K562 (cell line): ENCODE results near the gene MAD2L1BP. TPM values are rescaled to one million over a fixed set of nuclear protein-coding genes. Genes with fewer than 3 reads are reported as not detected.

Source experiments
- ATAC-seq: fragments of 200-7000 bp; cut with Tn5 transposase; 3 replicates; pipeline ENCODE4 v1.9.1; 2020; ENCODE audit warnings: moderate library complexity
- BruUV-seq: library from RNA; stranded (reverse); fragments of 400-500 nt; replicated peaks from 2 replicates; lab custom pipeline; 2021; lab: Mats Ljungman, UMichigan
- CTCF ChIA-PET: fragments of 300-600 bp; formaldehyde crosslinking; extraction: SDS; loops from one replicate; lab custom pipeline; 2021; ENCODE audit warnings: low intra/inter-chr PET ratio; lab: Yijun Ruan, JAX
- POLR2A ChIA-PET: fragments of 300-600, 350-650 bp; sonication (Branson Sonifier 250); formaldehyde crosslinking; extraction: SDS; loops from one replicate; lab custom pipeline; 2021; ENCODE audit warnings: antibody characterized with exemption, inconsistent platforms; lab: Yijun Ruan, JAX
- DNase-seq, 4 experiments: peaks; one replicate each; pipeline versions ENCODE4 v3.0.0 to v3.0.0-alpha.2; 2011 to 2018; ENCODE audit warnings: low spot score in 3 of 4, mixed read lengths in 3 of 4; ENCODE audit errors: extremely low read depth in 1 of 4
- FAIRE-seq: peaks from 2 replicates; lab custom pipeline; 2011; peaks lifted over from hg19 to GRCh38; lab: Jason Lieb, UNC
- H2AFZ ChIP-seq: 2 replicates; pipeline ENCODE4 v1.6.0; 2011; ENCODE audit warnings: low read depth, low read length, control low read depth, inconsistent platforms
- H3K27ac ChIP-seq: fragments of 200-600 bp; 3 replicates; pipeline ENCODE4 v1.8.0; 2011; ENCODE audit warnings: low read depth, mild to moderate bottlenecking, control low read depth, inconsistent platforms, low read length, moderate library complexity, mixed read lengths; ENCODE audit errors: extremely low read depth
- H3K27me3 ChIP-seq, 2 experiments: fragments of 300-600 bp in 1 of 2; 2 replicates in 1 of 2; 3 replicates in 1 of 2; pipeline versions ENCODE4 v1.6.0 to v1.8.0; 2011; ENCODE audit warnings: inconsistent platforms in 2 of 2, low read length in 2 of 2, mild to moderate bottlenecking in 1 of 2, mixed read lengths in 1 of 2, moderate library complexity in 1 of 2; ENCODE audit not compliant: control insufficient read depth in 2 of 2, insufficient read depth in 2 of 2
- H3K36me3 ChIP-seq: fragments of 300-600 bp; 3 replicates; pipeline ENCODE4 v1.8.0; 2011; ENCODE audit warnings: mild to moderate bottlenecking, low read length, inconsistent platforms; ENCODE audit not compliant: control insufficient read depth, insufficient read depth
- H3K4me1 ChIP-seq, 2 experiments: fragments of 200-600 bp in 1 of 2; replicated peaks in 1 of 2; 2 replicates in 1 of 2; 3 replicates in 1 of 2; pipeline versions ENCODE4 v1.5.1 to v1.8.0; 2011; ENCODE audit warnings: inconsistent platforms in 2 of 2, low read length in 2 of 2, mild to moderate bottlenecking in 1 of 2, mixed read lengths in 1 of 2, moderate library complexity in 1 of 2; ENCODE audit not compliant: control insufficient read depth in 2 of 2, insufficient read depth in 2 of 2
- H3K4me2 ChIP-seq: 2 replicates; pipeline ENCODE4 v1.6.1; 2011; ENCODE audit warnings: low read length, control low read depth, inconsistent platforms, mixed read lengths; ENCODE audit not compliant: insufficient read depth
- H3K4me3 ChIP-seq: fragments of 200-600 bp; sonication (generic), shearing (Covaris generic); 2 replicates; pipeline ENCODE4 v1.5.1; 2016; ENCODE audit warnings: control low read depth, inconsistent platforms
- H3K79me2 ChIP-seq: fragments of 200-600 bp; 3 replicates; pipeline ENCODE4 v1.8.0; 2011; ENCODE audit warnings: low read length, inconsistent platforms; ENCODE audit not compliant: control insufficient read depth, insufficient read depth
- H3K9ac ChIP-seq, 2 experiments: 2 replicates each; pipeline versions ENCODE4 v1.6.0 to v1.6.1; 2011; ENCODE audit warnings: low read depth in 2 of 2, low read length in 2 of 2, control low read depth in 1 of 2, inconsistent platforms in 1 of 2, mild to moderate bottlenecking in 1 of 2, mixed read lengths in 1 of 2; ENCODE audit not compliant: insufficient read depth in 1 of 2
- H3K9me1 ChIP-seq: one replicate; pipeline ENCODE4 v1.6.0; 2011; ENCODE audit warnings: inconsistent platforms, mild to moderate bottlenecking, low read length, moderate library complexity; ENCODE audit not compliant: control insufficient read depth, insufficient read depth
- H3K9me3 ChIP-seq: replicated peaks from 2 replicates; pipeline ENCODE4 v1.5.1; 2011; ENCODE audit warnings: low read depth, low read length, inconsistent platforms; ENCODE audit not compliant: control insufficient read depth, insufficient read depth
- H4K20me1 ChIP-seq: replicated peaks from 2 replicates; pipeline ENCODE4 v1.6.1; 2011; ENCODE audit warnings: low read length, inconsistent platforms, mixed read lengths; ENCODE audit not compliant: control insufficient read depth, insufficient read depth
- C11orf30 ChIP-seq: fragments of 450-650 bp; IDR thresholded peaks from 2 replicates; pipeline ENCODE4 v1.6.1; 2016; ENCODE audit warnings: low read depth, mild to moderate bottlenecking
- GATA2 ChIP-seq: sonication (generic); formaldehyde crosslinking; IDR thresholded peaks from 2 replicates; pipeline ENCODE4 v1.4.0; 2020; ENCODE audit warnings: mild to moderate bottlenecking, missing genetic modification reagents
- NFE2L1 ChIP-seq: fragments of 450-650 bp; IDR thresholded peaks from 2 replicates; pipeline ENCODE4 v1.6.1; 2016; ENCODE audit warnings: missing genetic modification characterization, low read depth, mild to moderate bottlenecking, missing compliant biosample characterization, moderate library complexity, borderline replicate concordance
- POLR2B ChIP-seq: fragments of 450-650 bp; IDR thresholded peaks from 2 replicates; pipeline ENCODE4 v1.6.1; 2018; ENCODE audit warnings: low read depth; ENCODE audit not compliant: partially characterized antibody
- TEAD4 ChIP-seq, 2 experiments: sonication (generic) in 1 of 2; formaldehyde crosslinking in 1 of 2; IDR thresholded peaks; 2 replicates each; pipeline versions ENCODE4 v1.6.1 to v1.8.0; 2012 to 2022; ENCODE audit warnings: borderline replicate concordance in 1 of 2, inconsistent platforms in 1 of 2, low read length in 1 of 2, mild to moderate bottlenecking in 1 of 2, missing genetic modification reagents in 1 of 2
- TOE1 ChIP-seq, 2 experiments: fragments of 450-650 bp in 1 of 2; sonication (generic) in 1 of 2; formaldehyde crosslinking in 1 of 2; IDR thresholded peaks; 2 replicates each; pipeline versions ENCODE4 v1.7.1 to v1.8.0; 2016 to 2022; ENCODE audit warnings: borderline replicate concordance in 2 of 2, mild to moderate bottlenecking in 2 of 2, antibody characterized with exemption in 1 of 2, inconsistent platforms in 1 of 2, low read depth in 1 of 2, missing genetic modification reagents in 1 of 2, moderate library complexity in 1 of 2
- ZNF121 ChIP-seq: sonication (generic); formaldehyde crosslinking; conservative IDR thresholded peaks from 2 replicates; pipeline ENCODE4 v1.8.0; 2022; ENCODE audit warnings: missing genetic modification reagents
- ZNF696 ChIP-seq: fragments of 250-450 bp; sonication (Bioruptor Pico); conservative IDR thresholded peaks from 2 replicates; pipeline ENCODE4 v1.4.0; 2020; ENCODE audit warnings: mild to moderate bottlenecking, moderate library complexity
- WGBS: fragments of 100-300 bp; shearing (Covaris generic); methylation state at CpG from one replicate; pipeline ENCODE4 v1.1.6; 2016; ENCODE audit warnings: low coverage, mixed read lengths; ENCODE audit not compliant: insufficient coverage; ENCODE audit errors: missing lambda C conversion rate; 5-methylcytosine and 5-hydroxymethylcytosine counted together
- in situ Hi-C: fragments of 300-500 bp; cut with MboI; formaldehyde crosslinking; loops from 4 replicates; pipeline ENCODE4 v1.15.0; 2018; ENCODE audit warnings: inconsistent platforms, mixed read lengths
- intact Hi-C: fragments of 100-400 bp; cut with micrococcal nuclease; formaldehyde crosslinking; loops from 2 replicates; pipeline ENCODE4 v1.14.2; 2022
- polyA plus RNA-seq, 8 experiments: library from polyadenylated mRNA; depleted of rRNA in 4 of 8; stranded (reverse) in 5 of 8; unstranded in 3 of 8; fragments of >200 nt; fragmentation: Nextera tagmentation in 2 of 8; fragmentation: Illumina TruSeq in 1 of 8; extraction: Ambion mirVana in 2 of 8; extraction: Trizol in 1 of 8; gene quantifications; 2 replicates each; pipeline versions ENCODE4 v1.2.1 to v1.2.3, GENCODE V29; 2011 to 2014; ENCODE audit warnings: inconsistent platforms in 1 of 8, missing spikeins in 1 of 8
- total RNA-seq, 7 experiments: library from RNA; depleted of rRNA in 6 of 7; stranded (reverse); fragments of >200 nt in 6 of 7; fragmentation: Illumina TruSeq in 2 of 7; extraction: Trizol in 2 of 7; gene quantifications; 2 replicates each; pipeline versions ENCODE4 v1.2.1 to v1.2.3, GENCODE V29; 2011 to 2021; ENCODE audit warnings: low replicate concordance in 1 of 7
- TF ChIP-seq, protein P1 (sequence below): sonication (generic); formaldehyde crosslinking; IDR thresholded peaks from 2 replicates; pipeline ENCODE4 v1.8.1; 2023; ENCODE audit warnings: mild to moderate bottlenecking, missing genetic modification reagents

Gene MAD2L1BP
- total and polyA plus RNA-seq, 9 of the 15 experiments (the other 6 are each of a cell fraction or from before 2014, with no cell fraction given): 69.7 to 321 (median 111) TPM

DNA sequence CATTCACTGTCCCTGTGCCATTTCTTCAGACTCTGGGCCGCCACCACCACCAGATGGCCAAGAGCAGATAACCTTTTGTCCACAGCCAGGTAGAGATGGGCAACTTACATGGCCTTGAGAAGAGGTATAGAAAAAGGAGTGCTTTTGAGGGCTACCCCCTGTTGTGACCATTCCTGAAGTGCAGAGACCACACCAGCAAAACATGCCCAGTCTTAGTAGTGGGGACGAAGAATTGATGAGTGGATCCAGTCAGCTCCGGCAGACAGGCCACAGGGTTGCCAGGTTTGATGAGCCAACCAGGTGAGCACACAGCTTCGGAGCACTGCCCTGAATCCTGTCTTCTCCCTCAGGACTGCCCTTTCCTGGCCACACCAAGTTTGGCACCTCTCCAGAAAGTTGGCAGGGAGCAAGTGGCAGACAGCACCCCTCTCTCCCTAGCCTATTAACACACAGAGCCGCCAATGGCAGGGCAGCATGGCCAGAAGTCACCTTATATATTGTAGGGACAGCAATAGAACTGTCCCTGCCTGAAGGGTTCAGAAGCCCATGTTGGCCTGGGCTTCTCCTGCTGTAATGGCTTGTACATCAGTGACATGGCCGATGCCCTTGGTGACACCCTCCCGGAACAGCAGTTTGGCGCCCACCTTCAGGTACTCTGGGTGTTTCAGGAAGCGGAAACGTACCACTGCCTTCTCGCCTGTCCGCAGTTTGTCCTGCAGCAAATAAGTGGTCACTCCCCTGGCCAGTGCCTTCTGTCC is 14.4 kb upstream of the MAD2L1BP start:
- Histone ChIP-seq H3K9ac (peak overlapping the region in 1 of 2 experiments; percentile 42; a peak in 2 of 4 replicates), H3K4me1 (peaks cover 15% of the 10 kb centered on the region in 2 experiments), H3K27ac (no peak overlapping the region), H3K36me3 (peaks cover 77% of the 10 kb centered on the region), H3K4me2 (no peak overlapping the region), H2AFZ (no peak overlapping the region), H3K9me1 (peaks cover 11% of the 10 kb centered on the region), H3K4me3 (no peak overlapping the region), H3K79me2 (peaks cover 26% of the 10 kb centered on the region), H3K9me3 (no peaks in the 10 kb centered on the region), H3K27me3 (no peaks in the 10 kb centered on the region), H4K20me1 (0 out of 2 replicates have a peak, but pooled peaks cover 7% of the 10 kb centered on the region)
- no TSS peak for BruUV-seq
- POLR2A ChIA-PET: interaction anchor here (0.6 to 6.2 kb wide), 6 partner anchors 8 to 81 kb away, joined by 3 to 53 read pairs (median 5); no protein-coding TSS in a partner anchor
- in situ Hi-C loops: no loop called here
- DNase-seq (no peak), FAIRE-seq (no peak), ATAC-seq (no peak)
- WGBS: 92% methylated on average over 12 of the region's 12 CpGs
- CTCF ChIA-PET: no interaction called here
- intact Hi-C loops: no loop called here
- no peak for TF ChIP-seq ZNF696
- TF ChIP-seq, protein P1, sequence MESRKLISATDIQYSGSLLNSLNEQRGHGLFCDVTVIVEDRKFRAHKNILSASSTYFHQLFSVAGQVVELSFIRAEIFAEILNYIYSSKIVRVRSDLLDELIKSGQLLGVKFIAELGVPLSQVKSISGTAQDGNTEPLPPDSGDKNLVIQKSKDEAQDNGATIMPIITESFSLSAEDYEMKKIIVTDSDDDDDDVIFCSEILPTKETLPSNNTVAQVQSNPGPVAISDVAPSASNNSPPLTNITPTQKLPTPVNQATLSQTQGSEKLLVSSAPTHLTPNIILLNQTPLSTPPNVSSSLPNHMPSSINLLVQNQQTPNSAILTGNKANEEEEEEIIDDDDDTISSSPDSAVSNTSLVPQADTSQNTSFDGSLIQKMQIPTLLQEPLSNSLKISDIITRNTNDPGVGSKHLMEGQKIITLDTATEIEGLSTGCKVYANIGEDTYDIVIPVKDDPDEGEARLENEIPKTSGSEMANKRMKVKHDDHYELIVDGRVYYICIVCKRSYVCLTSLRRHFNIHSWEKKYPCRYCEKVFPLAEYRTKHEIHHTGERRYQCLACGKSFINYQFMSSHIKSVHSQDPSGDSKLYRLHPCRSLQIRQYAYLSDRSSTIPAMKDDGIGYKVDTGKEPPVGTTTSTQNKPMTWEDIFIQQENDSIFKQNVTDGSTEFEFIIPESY (CRISPR knock-in tag): peak; percentile 65
- no peak for TF ChIP-seq TEAD4 (IDR thresholded peaks at IDR 0.05; ENCODE audit: low read length)
- no peak for TF ChIP-seq TEAD4 (CRISPR knock-in tag; IDR thresholded peaks at IDR 0.05; ENCODE audit: borderline replicate concordance)
- peak; percentile 31 for TF ChIP-seq POLR2B
- no peak for TF ChIP-seq ZNF121 (CRISPR knock-in tag)
- no peak for TF ChIP-seq TOE1 (IDR thresholded peaks at IDR 0.05; ENCODE audit: borderline replicate concordance)
- no peak for TF ChIP-seq TOE1 (CRISPR knock-in tag; IDR thresholded peaks at IDR 0.05; ENCODE audit: borderline replicate concordance, low read depth)
- no peak for TF ChIP-seq NFE2L1 (tag)
- no peak for TF ChIP-seq GATA2 (CRISPR knock-in tag)
- no peak for TF ChIP-seq C11orf30
